SK-N-SH (cell line): Measurements from ENCODE around the gene METTL26. TPM values are rescaled to one million over a fixed set of nuclear protein-coding genes. Genes with fewer than 3 reads are reported as not detected.

Experiments used
- CTCF ChIA-PET: fragments of 300-600, 350-600 bp; formaldehyde crosslinking; extraction: SDS; loops from one replicate; lab custom pipeline; 2021; lab: Yijun Ruan, JAX
- POLR2A ChIA-PET: fragments of 350-600 bp; sonication (Branson Sonifier 250); formaldehyde crosslinking; extraction: SDS; loops from one replicate; lab custom pipeline; 2020; ENCODE audit warnings: antibody characterized with exemption, inconsistent platforms; lab: Yijun Ruan, JAX
- DNase-seq: peaks from one replicate; pipeline ENCODE4 v3.0.0; 2012
- H2AFZ ChIP-seq: fragments of 200-600 bp; sonication (generic); 2 replicates; pipeline ENCODE4 v1.8.1; 2016; ENCODE audit warnings: antibody characterized with exemption, mild to moderate bottlenecking, low read depth
- H3F3A ChIP-seq: fragments of 200-600 bp; sonication (generic); replicated peaks from 2 replicates; pipeline ENCODE3; 2016; ENCODE audit warnings: antibody characterized with exemption, mild to moderate bottlenecking; ENCODE audit not compliant: insufficient read depth
- H3K27ac ChIP-seq, 2 experiments: fragments of 200-500 bp in 1 of 2; fragments of 200-600 bp in 1 of 2; sonication (Bioruptor generic) in 1 of 2; sonication (generic), shearing (Covaris generic) in 1 of 2; 2 replicates each; pipeline versions ENCODE4 v1.5.1 to v1.6.1; 2014 to 2016; ENCODE audit warnings: low read depth in 2 of 2, inconsistent platforms in 1 of 2, low read length in 1 of 2, mild to moderate bottlenecking in 1 of 2, mixed read lengths in 1 of 2
- H3K27me3 ChIP-seq: fragments of 200-600 bp; sonication (generic), shearing (Covaris generic); 2 replicates; pipeline ENCODE4 v1.6.1; 2016; ENCODE audit warnings: mixed run types; ENCODE audit not compliant: insufficient read depth
- H3K36me3 ChIP-seq, 2 experiments: fragments of 200-500 bp in 1 of 2; fragments of 200-600 bp in 1 of 2; sonication (Bioruptor generic) in 1 of 2; sonication (generic) in 1 of 2; replicated peaks in 1 of 2; 2 replicates each; pipeline versions ENCODE3 to v1.5.1; 2014 to 2016; ENCODE audit warnings: low read length in 1 of 2, mild to moderate bottlenecking in 1 of 2; ENCODE audit not compliant: insufficient read depth in 2 of 2, control insufficient read depth in 1 of 2
- H3K4me1 ChIP-seq, 2 experiments: fragments of 200-500 bp in 1 of 2; fragments of 200-600 bp in 1 of 2; sonication (Bioruptor generic) in 1 of 2; sonication (generic), shearing (Covaris generic) in 1 of 2; 2 replicates each; pipeline versions ENCODE4 v1.5.1 to v1.6.1; 2014 to 2016; ENCODE audit warnings: low read depth in 1 of 2, low read length in 1 of 2, mixed run types in 1 of 2; ENCODE audit not compliant: insufficient read depth in 2 of 2, control insufficient read depth in 1 of 2
- H3K4me2 ChIP-seq: fragments of 200-600 bp; sonication (generic), shearing (Covaris generic); 2 replicates; pipeline ENCODE4 v1.6.1; 2017; ENCODE audit warnings: mixed run types
- H3K4me3 ChIP-seq, 2 experiments: fragments of 200-500 bp in 1 of 2; fragments of 200-600 bp in 1 of 2; sonication (Bioruptor generic) in 1 of 2; sonication (generic), shearing (Covaris generic) in 1 of 2; 2 replicates each; pipeline versions ENCODE4 v1.5.1 to v1.8.1; 2014 to 2016; ENCODE audit warnings: low read depth in 2 of 2, inconsistent platforms in 1 of 2, low read length in 1 of 2, mild to moderate bottlenecking in 1 of 2, mixed read lengths in 1 of 2, moderate library complexity in 1 of 2
- H3K79me2 ChIP-seq: fragments of 200-600 bp; sonication (generic); 2 replicates; pipeline ENCODE4 v1.8.1; 2017; ENCODE audit warnings: mild to moderate bottlenecking; ENCODE audit not compliant: insufficient read depth
- H3K9ac ChIP-seq: fragments of 200-600 bp; sonication (generic); 2 replicates; pipeline ENCODE4 v1.6.1; 2017; ENCODE audit warnings: mixed run types
- H3K9me2 ChIP-seq: fragments of 200-600 bp; sonication (generic); 2 replicates; pipeline ENCODE4 v1.6.1; 2017; ENCODE audit warnings: mixed run types
- H3K9me3 ChIP-seq: fragments of 200-600 bp; sonication (generic); 2 replicates; pipeline ENCODE4 v1.6.1; 2017; ENCODE audit warnings: mixed run types, mild to moderate bottlenecking, moderate library complexity
- H4K20me1 ChIP-seq: fragments of 200-600 bp; sonication (generic); 2 replicates; pipeline ENCODE4 v1.6.1; 2017; ENCODE audit warnings: mild to moderate bottlenecking, mixed run types; ENCODE audit not compliant: insufficient read depth
- CHD2 ChIP-seq: fragments of 150-350 bp; IDR thresholded peaks from 2 replicates; pipeline ENCODE4 v1.6.1; 2018; ENCODE audit warnings: low read length; ENCODE audit not compliant: partially characterized antibody
- CTCF ChIP-seq: fragments of 200-600 bp; sonication (generic); IDR thresholded peaks from 2 replicates; pipeline ENCODE4 v1.6.1; 2017; ENCODE audit warnings: antibody characterized with exemption, mild to moderate bottlenecking, moderate library complexity
- ELF1 ChIP-seq: IDR thresholded peaks from 2 replicates; pipeline ENCODE4 v1.4.0; 2012
- EP300 ChIP-seq, 2 experiments: IDR thresholded peaks; 2 replicates each; pipeline versions ENCODE4 v1.4.0 to v1.6.1; 2012; ENCODE audit warnings: borderline replicate concordance in 1 of 2, low read depth in 1 of 2, low read length in 1 of 2
- EZH2phosphoT487 ChIP-seq: fragments of 200-600 bp; sonication (generic); IDR thresholded peaks from 2 replicates; pipeline ENCODE4 v1.6.1; 2017; ENCODE audit warnings: low read depth, mixed run types, mild to moderate bottlenecking, antibody characterized with exemption, moderate library complexity, borderline replicate concordance
- FOXM1 ChIP-seq: IDR thresholded peaks from 2 replicates; pipeline ENCODE4 v1.4.0; 2012; ENCODE audit warnings: low read depth, mild to moderate bottlenecking
- GABPA ChIP-seq: IDR thresholded peaks from 2 replicates; pipeline ENCODE4 v1.4.0; 2012; ENCODE audit warnings: low read depth, mild to moderate bottlenecking
- MEF2A ChIP-seq: IDR thresholded peaks from 2 replicates; pipeline ENCODE4 v1.4.0; 2012; ENCODE audit warnings: low read depth, borderline replicate concordance
- MXI1 ChIP-seq: IDR thresholded peaks from 2 replicates; pipeline ENCODE4 v1.6.1; 2012; ENCODE audit warnings: mild to moderate bottlenecking, low read depth, low read length, improper control_type of control experiment
- NFIC ChIP-seq: IDR thresholded peaks from 2 replicates; pipeline ENCODE4 v1.4.0; 2012; ENCODE audit warnings: borderline replicate concordance
- NRF1 ChIP-seq: IDR thresholded peaks from 2 replicates; pipeline ENCODE4 v1.6.1; 2012; ENCODE audit warnings: low read depth, mild to moderate bottlenecking, low read length
- RCOR1 ChIP-seq: fragments of 150-350 bp; IDR thresholded peaks from 2 replicates; pipeline ENCODE4 v1.6.1; 2017; ENCODE audit warnings: antibody characterized with exemption, low read length
- RFX5 ChIP-seq: IDR thresholded peaks from 2 replicates; pipeline ENCODE4 v1.6.1; 2012; ENCODE audit warnings: mild to moderate bottlenecking, improper control_type of control experiment, low read length
- TAF1 ChIP-seq: IDR thresholded peaks from 2 replicates; pipeline ENCODE4 v1.6.1; 2012; ENCODE audit warnings: low read depth, mild to moderate bottlenecking, low read length, moderate library complexity, borderline replicate concordance
- TCF12 ChIP-seq: IDR thresholded peaks from 2 replicates; pipeline ENCODE4 v1.4.0; 2012
- YY1 ChIP-seq: IDR thresholded peaks from 2 replicates; pipeline ENCODE4 v1.4.0; 2012; ENCODE audit warnings: low read depth, mild to moderate bottlenecking
- WGBS: methylation state at CpG from one replicate; pipeline ENCODE4 v1.1.6; 2017; ENCODE audit warnings: low lambda C conversion rate; 5-methylcytosine and 5-hydroxymethylcytosine counted together
- polyA plus RNA-seq, 3 experiments: library from polyadenylated mRNA; depleted of rRNA; stranded (reverse); fragments of >200 nt; gene quantifications; 2 replicates each; pipeline ENCODE4 v1.2.3, GENCODE V29; 2012
- TF ChIP-seq, protein P1 (sequence below): IDR thresholded peaks from 2 replicates; pipeline ENCODE4 v1.4.0; 2012; ENCODE audit warnings: low read depth, borderline replicate concordance
- TF ChIP-seq, protein P2 (sequence below): IDR thresholded peaks from 2 replicates; pipeline ENCODE4 v1.6.1; 2012; ENCODE audit warnings: mild to moderate bottlenecking, low read depth, low read length, moderate library complexity

Gene METTL26
- polyA plus RNA-seq, 1 of the 3 experiments (the other 2 are of a cell fraction): 167 TPM

- H3K9me2 ChIP-seq: no peaks in the 10 kb centered on the region
- no peak for DNase-seq
- H3K4me1 ChIP-seq: peaks cover 6 to 36% of the 10 kb centered on the region in 2 experiments; a peak in 2 of 4 replicates
- CTCF ChIA-PET: interaction anchor here (1.4 kb wide), 1 partner anchor 16 kb away, joined by 6 read pairs; no protein-coding TSS in a partner anchor
- TF ChIP-seq TCF12 (no peak), NRF1 (no peak), RCOR1 (no peak), GABPA (no peak), CTCF (no peak), RFX5 (no peak), EP300 (IDR thresholded peaks at IDR 0.05; ENCODE audit: borderline replicate concordance in 1 of 2, low read depth in 1 of 2, low read length in 1 of 2) (no peak), MXI1 (no peak), MEF2A (no peak), ELF1 (no peak), TAF1 (no peak), NFIC (no peak), YY1 (no peak), FOXM1 (no peak), EZH2phosphoT487 (no peak), CHD2 (no peak)
- TF ChIP-seq, protein P1, sequence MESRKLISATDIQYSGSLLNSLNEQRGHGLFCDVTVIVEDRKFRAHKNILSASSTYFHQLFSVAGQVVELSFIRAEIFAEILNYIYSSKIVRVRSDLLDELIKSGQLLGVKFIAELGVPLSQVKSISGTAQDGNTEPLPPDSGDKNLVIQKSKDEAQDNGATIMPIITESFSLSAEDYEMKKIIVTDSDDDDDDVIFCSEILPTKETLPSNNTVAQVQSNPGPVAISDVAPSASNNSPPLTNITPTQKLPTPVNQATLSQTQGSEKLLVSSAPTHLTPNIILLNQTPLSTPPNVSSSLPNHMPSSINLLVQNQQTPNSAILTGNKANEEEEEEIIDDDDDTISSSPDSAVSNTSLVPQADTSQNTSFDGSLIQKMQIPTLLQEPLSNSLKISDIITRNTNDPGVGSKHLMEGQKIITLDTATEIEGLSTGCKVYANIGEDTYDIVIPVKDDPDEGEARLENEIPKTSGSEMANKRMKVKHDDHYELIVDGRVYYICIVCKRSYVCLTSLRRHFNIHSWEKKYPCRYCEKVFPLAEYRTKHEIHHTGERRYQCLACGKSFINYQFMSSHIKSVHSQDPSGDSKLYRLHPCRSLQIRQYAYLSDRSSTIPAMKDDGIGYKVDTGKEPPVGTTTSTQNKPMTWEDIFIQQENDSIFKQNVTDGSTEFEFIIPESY: no peak
- TF ChIP-seq, protein P2, sequence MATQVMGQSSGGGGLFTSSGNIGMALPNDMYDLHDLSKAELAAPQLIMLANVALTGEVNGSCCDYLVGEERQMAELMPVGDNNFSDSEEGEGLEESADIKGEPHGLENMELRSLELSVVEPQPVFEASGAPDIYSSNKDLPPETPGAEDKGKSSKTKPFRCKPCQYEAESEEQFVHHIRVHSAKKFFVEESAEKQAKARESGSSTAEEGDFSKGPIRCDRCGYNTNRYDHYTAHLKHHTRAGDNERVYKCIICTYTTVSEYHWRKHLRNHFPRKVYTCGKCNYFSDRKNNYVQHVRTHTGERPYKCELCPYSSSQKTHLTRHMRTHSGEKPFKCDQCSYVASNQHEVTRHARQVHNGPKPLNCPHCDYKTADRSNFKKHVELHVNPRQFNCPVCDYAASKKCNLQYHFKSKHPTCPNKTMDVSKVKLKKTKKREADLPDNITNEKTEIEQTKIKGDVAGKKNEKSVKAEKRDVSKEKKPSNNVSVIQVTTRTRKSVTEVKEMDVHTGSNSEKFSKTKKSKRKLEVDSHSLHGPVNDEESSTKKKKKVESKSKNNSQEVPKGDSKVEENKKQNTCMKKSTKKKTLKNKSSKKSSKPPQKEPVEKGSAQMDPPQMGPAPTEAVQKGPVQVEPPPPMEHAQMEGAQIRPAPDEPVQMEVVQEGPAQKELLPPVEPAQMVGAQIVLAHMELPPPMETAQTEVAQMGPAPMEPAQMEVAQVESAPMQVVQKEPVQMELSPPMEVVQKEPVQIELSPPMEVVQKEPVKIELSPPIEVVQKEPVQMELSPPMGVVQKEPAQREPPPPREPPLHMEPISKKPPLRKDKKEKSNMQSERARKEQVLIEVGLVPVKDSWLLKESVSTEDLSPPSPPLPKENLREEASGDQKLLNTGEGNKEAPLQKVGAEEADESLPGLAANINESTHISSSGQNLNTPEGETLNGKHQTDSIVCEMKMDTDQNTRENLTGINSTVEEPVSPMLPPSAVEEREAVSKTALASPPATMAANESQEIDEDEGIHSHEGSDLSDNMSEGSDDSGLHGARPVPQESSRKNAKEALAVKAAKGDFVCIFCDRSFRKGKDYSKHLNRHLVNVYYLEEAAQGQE: no peak
- H2AFZ ChIP-seq: no peak overlapping the region
- H3K36me3 ChIP-seq: peaks cover 0 to 16% of the 10 kb centered on the region in 2 experiments
- no peak overlapping the region for H3K4me2 ChIP-seq
- no peaks in the 10 kb centered on the region for H3K9me3 ChIP-seq
- POLR2A ChIA-PET: no interaction called here
- no peak overlapping the region for H3K9ac ChIP-seq
- no peaks in the 10 kb centered on the region; the same call in 1 of the 2 replicates for H4K20me1 ChIP-seq
- WGBS: 88% methylated on average over 9 of the region's 9 CpGs
- H3K4me3 ChIP-seq: no peak overlapping the region
- H3K27ac ChIP-seq: no peak overlapping the region
- H3F3A ChIP-seq: no peaks in the 10 kb centered on the region
- peaks cover 12% of the 10 kb centered on the region; the same call in 1 of the 2 replicates for H3K79me2 ChIP-seq
- no peaks in the 10 kb centered on the region for H3K27me3 ChIP-seq
These were observed 4.2 kb downstream of the METTL26 start for GRCh38 chr16:631808-632358.
